Left kidney (tissue), 2 donors: ENCODE results near the gene AP1B1. TPM values are rescaled to one million over a fixed set of nuclear protein-coding genes. Genes with fewer than 3 reads are reported as not detected.

ENCODE experiments used
- DNase-seq: peaks from one replicate; pipeline ENCODE4 v3.0.0-alpha.2; 2013
- polyA plus RNA-seq: library from polyadenylated mRNA; unstranded; fragments of 120-200 nt; gene quantifications from one replicate; pipeline ENCODE4 v1.2.1, GENCODE V29; 2013; ENCODE audit not compliant: insufficient read length

The AP1B1 gene
- polyA plus RNA-seq, 1 donor = 43.9 TPM

GRCh38 chr22:29313576-29314466, 74.5 kb downstream of the AP1B1 start:
- DNase-seq = no peak

DNA sequence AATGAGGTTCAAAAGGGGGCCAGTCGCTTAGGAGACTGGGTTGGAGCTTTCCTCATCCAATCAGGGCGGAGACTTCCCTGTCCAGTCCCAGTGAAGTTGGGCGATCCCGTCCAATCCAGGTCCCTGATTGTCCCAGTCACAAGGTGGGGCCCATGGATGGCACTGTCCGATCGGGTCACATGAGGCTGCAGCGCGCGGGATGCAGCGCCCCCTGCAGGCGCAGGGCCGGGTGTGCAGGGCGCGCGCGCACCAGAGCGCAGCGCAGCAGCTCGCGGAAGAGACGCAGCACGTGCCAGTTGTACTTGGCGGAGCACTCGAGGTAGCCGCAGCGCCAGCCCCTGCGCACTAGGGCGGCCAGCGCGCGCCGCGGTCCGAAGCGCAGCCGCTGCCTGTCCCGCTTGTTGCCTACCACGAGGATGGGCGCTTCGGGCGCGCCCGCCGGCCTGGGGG, 75.2 kb downstream of the AP1B1 start:
- no peak for DNase-seq

- DNase-seq = no peak
Measured at GRCh38 chr22:29312218-29313125, 75.9 kb downstream of the AP1B1 start.

DNA sequence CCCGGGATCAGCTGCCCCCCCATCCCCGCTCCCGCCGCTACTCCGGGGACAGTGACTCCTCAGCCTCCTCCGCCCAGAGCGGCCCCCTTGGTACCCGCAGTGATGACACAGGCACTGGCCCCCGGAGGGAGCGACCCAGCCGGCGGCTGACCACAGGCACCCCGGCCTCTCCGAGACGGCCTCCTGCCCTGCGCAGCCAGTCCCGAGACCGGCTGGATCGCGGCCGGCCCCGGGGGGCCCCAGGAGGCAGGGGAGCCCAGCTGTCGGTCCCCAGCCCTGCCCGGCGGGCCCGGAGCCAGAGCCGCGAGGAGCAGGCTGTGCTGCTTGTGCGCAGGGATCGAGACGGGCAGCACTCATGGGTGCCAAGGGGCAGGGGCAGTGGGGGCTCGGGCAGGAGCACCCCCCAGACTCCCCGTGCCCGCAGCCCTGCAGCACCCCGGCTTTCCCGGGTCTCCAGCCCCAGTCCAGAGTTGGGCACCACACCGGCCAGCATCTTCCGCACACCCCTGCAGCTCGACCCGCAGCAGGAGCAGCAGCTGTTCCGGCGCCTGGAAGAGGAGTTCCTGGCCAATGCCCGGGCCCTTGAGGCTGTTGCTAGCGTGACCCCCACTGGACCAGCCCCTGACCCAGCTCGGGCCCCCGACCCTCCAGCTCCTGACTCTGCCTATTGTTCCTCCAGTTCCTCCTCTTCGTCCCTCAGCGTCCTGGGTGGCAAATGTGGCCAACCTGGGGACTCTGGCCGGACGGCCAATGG, 76.7 kb downstream of the AP1B1 start:
- DNase-seq = no peak

DNA sequence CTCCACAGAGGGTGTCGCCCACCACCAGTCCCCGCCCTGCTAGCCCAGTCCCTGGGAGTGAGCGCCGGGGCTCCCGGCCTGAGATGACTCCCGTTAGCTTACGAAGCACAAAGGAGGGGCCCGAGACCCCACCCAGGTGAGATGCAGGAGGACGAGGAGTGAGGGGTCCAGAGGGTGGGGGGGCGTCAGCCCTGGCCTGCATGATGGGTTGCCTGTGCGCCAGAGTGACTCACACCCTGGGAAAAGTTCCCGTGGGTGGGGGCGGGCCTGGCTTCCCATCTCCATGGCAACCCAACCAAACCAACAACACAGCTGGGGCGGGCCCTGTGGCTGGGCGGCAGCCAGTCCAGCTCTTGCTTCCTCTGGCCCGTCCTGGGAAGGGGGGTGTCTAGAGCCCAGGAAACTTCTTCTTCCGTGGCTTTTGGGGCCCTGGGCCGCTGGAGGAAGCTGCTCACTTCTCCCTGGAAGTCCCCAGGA, 77.5 kb downstream of the AP1B1 start:
- DNase-seq = peak; percentile 87

- no peak for DNase-seq
Measured at GRCh38 chr22:29310065-29310862, 78.1 kb downstream of the AP1B1 start.

DNA sequence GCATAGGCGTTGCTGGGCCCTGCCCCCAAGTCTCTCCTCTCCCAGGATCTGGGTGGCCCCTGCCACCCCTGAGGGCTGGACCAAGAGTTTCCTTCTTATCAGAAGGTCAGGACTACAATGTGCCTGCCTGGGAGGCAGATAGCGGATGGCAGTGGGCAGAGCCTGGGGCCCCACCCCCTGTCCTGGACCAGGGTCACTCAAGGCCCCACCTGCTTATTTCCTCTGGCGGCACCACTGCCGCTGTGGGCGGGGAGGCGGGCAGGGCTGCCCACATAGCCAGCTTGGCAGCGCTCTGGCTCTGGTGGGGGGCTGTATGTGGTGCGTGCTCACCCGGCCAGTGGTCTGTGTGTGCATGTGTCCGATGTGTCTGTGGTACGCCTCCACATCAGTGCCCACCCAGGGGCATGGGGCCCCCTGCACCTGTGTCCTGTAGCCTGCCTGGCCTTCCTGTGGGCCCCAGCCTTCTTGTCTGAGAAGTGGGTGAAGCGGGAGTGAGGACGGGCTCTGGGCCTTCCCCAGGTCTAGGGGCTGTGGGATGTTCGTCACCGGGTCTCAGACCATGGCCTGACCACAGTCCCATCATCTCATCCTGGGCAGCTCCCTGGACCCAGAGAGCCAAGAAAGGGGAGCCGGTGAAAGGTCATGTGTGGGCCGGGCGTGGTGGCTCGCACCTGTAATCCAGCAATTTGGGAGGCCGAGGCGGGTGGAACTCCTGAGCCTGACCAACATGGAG, 78.9 kb downstream of the AP1B1 start:
- DNase-seq = no peak

DNA sequence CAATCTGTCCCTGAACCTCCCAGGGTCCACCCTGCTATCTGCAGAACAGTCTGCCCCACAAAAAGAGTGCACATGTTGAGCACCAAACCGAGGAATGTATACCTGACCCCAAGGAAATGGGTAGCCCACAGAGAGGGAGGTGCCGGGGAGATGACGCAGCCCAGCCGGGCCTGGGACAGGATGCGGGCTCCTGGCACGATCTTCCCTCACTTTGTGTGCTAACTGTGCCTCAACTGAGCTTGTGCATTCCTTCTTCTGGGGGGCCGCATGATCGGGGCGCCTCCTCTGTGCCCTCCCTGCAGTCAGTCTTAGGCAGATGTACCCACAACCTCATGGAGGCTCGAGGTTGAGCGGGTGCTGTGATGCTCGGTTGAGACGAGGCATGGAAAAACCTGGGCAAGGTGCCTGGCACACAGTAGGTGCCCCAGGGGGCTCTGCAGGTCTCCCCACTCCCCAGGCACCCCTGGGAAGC, 79.5 kb downstream of the AP1B1 start:
- no peak for DNase-seq

DNA sequence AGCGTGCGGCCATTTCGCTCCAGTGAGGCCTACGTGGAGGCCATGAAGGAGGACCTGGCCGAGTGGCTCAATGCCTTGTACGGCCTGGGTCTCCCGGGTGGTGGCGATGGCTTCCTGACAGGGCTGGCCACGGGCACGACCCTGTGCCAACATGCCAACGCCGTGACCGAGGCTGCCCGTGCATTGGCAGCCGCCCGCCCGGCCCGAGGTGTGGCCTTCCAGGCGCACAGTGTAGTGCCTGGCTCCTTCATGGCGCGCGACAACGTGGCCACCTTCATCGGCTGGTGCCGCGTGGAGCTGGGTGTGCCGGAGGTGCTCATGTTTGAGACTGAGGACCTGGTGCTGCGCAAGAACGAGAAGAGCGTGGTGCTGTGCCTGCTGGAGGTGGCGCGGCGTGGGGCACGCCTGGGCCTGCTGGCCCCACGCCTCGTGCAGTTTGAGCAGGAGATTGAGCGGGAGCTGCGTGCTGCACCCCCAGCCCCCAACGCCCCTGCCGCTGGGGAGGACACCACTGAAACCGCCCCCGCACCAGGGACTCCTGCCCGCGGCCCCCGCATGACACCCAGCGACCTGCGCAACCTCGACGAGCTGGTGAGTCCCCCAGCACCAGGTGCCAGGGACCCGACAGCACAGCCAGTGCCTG, 80.1 kb downstream of the AP1B1 start:
- DNase-seq = no peak

GRCh38 chr22:29307596-29308147, 80.7 kb downstream of the AP1B1 start:
- no peak for DNase-seq

DNA sequence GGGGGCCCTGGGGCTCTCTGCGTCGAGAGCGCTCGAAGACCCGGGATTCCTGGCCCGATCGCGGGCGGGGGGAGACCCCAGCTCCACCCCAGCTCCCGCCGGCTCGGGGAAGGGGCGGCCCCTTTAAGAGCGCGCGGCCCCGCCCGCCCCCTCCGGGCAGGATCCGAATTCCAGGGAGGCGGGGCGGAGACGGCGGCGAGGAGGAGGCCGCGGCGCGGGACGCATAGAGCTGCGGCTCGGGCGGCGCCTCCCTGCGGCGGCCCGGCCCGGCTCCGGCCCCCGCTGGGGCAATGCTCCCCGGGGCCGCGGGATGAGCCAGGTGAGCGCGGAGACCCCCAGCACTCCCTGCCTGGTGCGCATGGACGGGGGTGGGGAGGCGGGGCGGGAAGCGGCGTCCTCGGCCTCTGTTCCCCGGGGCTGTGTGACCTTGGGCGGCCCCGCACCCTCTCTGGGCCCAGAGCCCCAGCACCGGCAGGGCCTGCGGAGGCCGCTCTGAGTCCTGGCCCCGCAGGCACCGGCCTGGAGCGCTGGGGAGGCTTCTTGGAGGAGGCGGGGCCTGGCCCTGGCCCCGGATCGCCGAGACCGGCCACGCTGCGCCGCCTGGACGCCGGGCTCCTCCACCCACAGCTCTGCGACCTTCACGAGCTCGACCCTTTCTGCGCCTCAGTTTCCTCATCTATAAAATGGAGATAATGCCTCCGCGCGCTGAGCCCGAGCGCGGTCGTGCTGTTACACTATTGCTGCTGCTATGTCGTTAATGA, 81.4 kb downstream of the AP1B1 start:
- DNase-seq = peak; percentile 85

GRCh38 chr22:29306175-29306834, 82.1 kb downstream of the AP1B1 start, which contains the start of gene GAS2L1:
Gene GAS2L1, plus strand, starts transcription at chr22:29306650. Its CDS starts 1,456 bp downstream, at chr22:29308106.
- DNase-seq = peak; percentile 76

DNA sequence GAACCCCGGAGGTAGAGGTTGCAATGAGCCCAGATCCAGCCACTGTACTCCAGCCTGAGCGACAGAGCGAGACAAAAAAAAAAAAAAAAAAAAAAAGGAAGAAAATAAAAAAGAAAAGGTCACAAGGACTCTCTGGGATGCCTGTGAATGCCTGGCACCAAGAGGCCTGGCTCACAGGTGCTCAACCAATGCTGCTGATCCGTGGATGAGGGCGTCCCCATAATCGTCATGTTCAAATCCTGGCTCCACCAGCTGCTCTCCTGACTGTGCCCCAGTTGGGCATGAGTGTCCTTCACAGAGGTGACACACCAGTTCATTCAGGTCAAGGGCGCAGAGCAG, 82.6 kb downstream of the AP1B1 start:
- no peak for DNase-seq

DNA sequence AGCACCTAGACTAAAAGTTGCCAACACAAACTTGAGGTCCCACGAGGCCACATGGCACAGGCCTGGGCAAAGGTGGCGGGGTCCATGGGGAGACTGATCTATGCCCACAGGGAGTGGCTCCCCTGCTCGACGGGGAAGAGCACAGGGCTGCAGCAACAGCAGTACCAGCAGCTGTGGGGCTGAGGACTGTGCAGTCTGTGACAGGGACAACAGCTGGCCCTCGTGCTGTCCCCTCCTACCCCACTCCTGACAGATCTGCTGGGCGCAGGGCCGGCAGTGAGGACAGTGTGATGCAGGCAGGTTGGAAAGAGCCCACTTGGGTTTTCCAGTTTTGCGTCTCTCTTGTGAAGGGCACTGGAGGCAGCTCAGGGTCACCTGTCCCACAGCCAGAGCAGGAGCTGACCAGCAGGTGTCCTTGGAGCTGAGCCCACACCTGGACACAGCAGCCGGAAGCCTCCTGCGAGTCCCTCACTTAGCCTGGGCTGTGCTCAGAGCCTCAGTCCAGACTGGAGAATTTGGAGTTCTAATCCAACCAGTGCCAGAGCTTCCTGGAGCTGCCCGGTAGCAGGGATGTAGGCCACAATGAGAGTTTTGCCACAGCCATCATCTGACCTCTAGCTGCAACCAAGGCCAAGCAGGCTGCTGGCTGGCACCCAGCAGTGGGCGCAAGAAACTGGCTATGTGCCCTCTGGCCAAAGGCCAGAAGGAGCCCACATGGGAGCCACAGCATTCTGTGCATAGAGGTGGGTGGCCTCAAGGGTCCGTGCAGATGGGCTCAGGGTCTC, 85.5 kb downstream of the AP1B1 start:
- DNase-seq = no peak

- no peak for DNase-seq
Measured at GRCh38 chr22:29302402-29302680, 86.0 kb downstream of the AP1B1 start.

GRCh38 chr22:29301716-29302401, 86.5 kb downstream of the AP1B1 start:
- no peak for DNase-seq
